Measurements from ENCODE around the gene MBNL2.

DNA sequence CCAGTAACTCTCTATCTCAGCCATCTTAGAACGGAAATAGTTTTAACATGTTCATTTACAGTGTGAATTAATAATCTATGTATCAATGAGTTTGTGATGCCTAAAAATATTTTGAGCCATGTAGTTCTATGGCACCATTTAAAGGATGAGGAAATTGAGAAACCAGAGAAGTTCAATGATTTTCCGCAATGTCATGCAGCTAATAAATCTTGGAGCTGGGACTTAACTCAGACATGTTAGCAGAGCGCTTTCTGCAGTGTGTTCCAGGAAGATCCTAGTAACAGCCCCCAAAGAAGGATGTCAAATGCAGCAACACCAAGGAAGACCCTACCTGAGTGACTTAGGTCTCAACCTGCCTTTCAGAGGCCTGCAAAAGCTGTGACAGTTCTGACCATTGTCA, 112.6 kb downstream of the MBNL2 start:
- TF ChIP-seq CHD1 (IDR thresholded peaks at IDR 0.05; ENCODE audit: low read depth, low read length): no peak
- TF ChIP-seq CTCF (conservative IDR thresholded peaks at IDR 0.05; ENCODE audit: low read depth, low read length): no peak
- no peak for TF ChIP-seq MAZ (IDR thresholded peaks at IDR 0.05; ENCODE audit: borderline replicate concordance, low read depth, low read length)
- TF ChIP-seq SMC3 (IDR thresholded peaks at IDR 0.05; ENCODE audit: low read depth, low read length): no peak
- no peak for TF ChIP-seq CEBPB (IDR thresholded peaks at IDR 0.05; ENCODE audit: low read depth, low read length)

Measured in IMR-90 (cell line).